Neural progenitor cell (in vitro differentiated cells): ENCODE results near the gene ZNF28.

Source experiments
- CTCF ChIP-seq: fragments of 200-600 bp; sonication (generic); IDR thresholded peaks from 2 replicates; pipeline ENCODE4 v1.5.1; 2017; ENCODE audit warnings: antibody characterized with exemption, mild to moderate bottlenecking
- EZH2 ChIP-seq: fragments of 200-600 bp; sonication (generic); IDR thresholded peaks from 2 replicates; pipeline ENCODE4 v1.6.1; 2017; ENCODE audit warnings: antibody characterized with exemption, mild to moderate bottlenecking, moderate library complexity
- EZH2phosphoT487 ChIP-seq: fragments of 200-600 bp; sonication (generic); IDR thresholded peaks from 2 replicates; pipeline ENCODE4 v1.6.1; 2017; ENCODE audit warnings: antibody characterized with exemption

DNA sequence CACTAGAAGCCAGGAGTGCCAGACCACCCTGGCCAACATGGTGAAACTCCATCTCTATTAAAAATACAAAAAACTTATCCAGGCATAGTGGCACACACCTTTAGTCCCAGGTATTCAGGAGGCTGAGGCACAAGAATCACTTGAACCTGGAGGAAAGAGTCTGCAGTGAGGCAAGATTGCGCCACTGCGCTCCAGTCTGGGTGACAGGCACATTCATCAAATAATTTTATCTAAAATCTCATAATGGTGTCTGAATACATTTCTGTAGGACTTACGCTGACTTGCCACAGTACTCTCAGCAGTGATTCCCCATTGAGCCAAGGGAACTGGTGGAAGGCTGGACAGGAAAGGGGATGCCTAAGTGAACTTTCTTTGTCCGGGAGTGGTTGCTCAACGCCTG, 4.3 kb upstream of the ZNF28 start:
- TF ChIP-seq CTCF = no peak
- no peak for TF ChIP-seq EZH2phosphoT487
- no peak for TF ChIP-seq EZH2
